GM13976 (cell line): ENCODE measurements around the gene THBS2.

Experiments used
- DNase-seq: peaks from one replicate; pipeline ENCODE4 v3.0.0; 2012; ENCODE audit warnings: low spot score
- CTCF ChIP-seq: IDR thresholded peaks from 2 replicates; pipeline ENCODE4 v1.5.1; 2012; ENCODE audit warnings: borderline replicate concordance, mild to moderate bottlenecking; ENCODE audit not compliant: insufficient read depth; ENCODE audit errors: extremely low read depth, missing control alignments, control extremely low read depth
- in situ Hi-C: fragments of 300-500 bp; cut with MboI; formaldehyde crosslinking; loops from one replicate; pipeline ENCODE4 v1.12.0; 2022; ENCODE audit warnings: low sequenced_read_pairs, mixed read lengths, inconsistent platforms; ENCODE audit not compliant: unreplicated experiment

The THBS2 gene

GRCh38 chr6:169288591-169288990 is 34.9 kb upstream of the THBS2 start:
- in situ Hi-C loops: no loop called here
- DNase-seq: no peak
- TF ChIP-seq CTCF: no peak

- no peak for DNase-seq
These were observed 34.0 kb upstream of the THBS2 start for GRCh38 chr6:169287675-169288074.

GRCh38 chr6:169286961-169287360 is 33.3 kb upstream of the THBS2 start:
- TF ChIP-seq CTCF: no peak
- no peak for DNase-seq
- in situ Hi-C loops: no loop called here

More at GRCh38 chr6:169287675-169288074, 34.0 kb upstream of the THBS2 start:
- in situ Hi-C loops: no loop called here
- no peak for TF ChIP-seq CTCF

GRCh38 chr6:169285165-169285564 is 31.5 kb upstream of the THBS2 start:
- no peak for DNase-seq
- in situ Hi-C loops: no loop called here
- no peak for TF ChIP-seq CTCF

- no peak for DNase-seq
- TF ChIP-seq CTCF: no peak
- in situ Hi-C loops: no loop called here
These were observed 30.3 kb upstream of the THBS2 start for GRCh38 chr6:169283924-169284323.

GRCh38 chr6:169282043-169282442 is 28.4 kb upstream of the THBS2 start:
- no peak for DNase-seq
- no peak for TF ChIP-seq CTCF
- in situ Hi-C loops: no loop called here

GRCh38 chr6:169277619-169278018 is 24.0 kb upstream of the THBS2 start:
- no peak for TF ChIP-seq CTCF
- in situ Hi-C loops: no loop called here
- DNase-seq: no peak
